Upper lobe of left lung (tissue), 6 donors: ENCODE results near the gene GMDS. TPM values are rescaled to one million over a fixed set of nuclear protein-coding genes. Genes with fewer than 3 reads are reported as not detected.

Experiments
- ATAC-seq, 2 donors: fragments of 200-7000 bp; cut with Tn5 transposase; one replicate each; pipeline ENCODE4 v1.9.1; 2022; ENCODE audit warnings: mild to moderate bottlenecking in 2 of 2, moderate library complexity in 2 of 2; ENCODE audit not compliant: low FRiP score in 2 of 2
- DNase-seq, 2 donors: peaks; one replicate each; pipeline ENCODE4 v3.0.0-alpha.2; 2019 to 2020
- H3K27ac ChIP-seq, 4 donors: fragments of 200-600 bp; sonication (generic); one replicate each; pipeline ENCODE4 v1.5.1; 2016 to 2019
- H3K27me3 ChIP-seq, 4 donors: fragments of 200-600 bp; sonication (generic); one replicate each; pipeline ENCODE4 v1.5.1; 2017 to 2019
- H3K36me3 ChIP-seq, 4 donors: fragments of 200-600 bp; sonication (generic); one replicate each; pipeline ENCODE4 v1.5.1; 2016 to 2019
- H3K4me1 ChIP-seq, 4 donors: fragments of 200-600 bp; sonication (generic); one replicate each; pipeline ENCODE4 v1.5.1; 2018 to 2019
- H3K4me3 ChIP-seq, 4 donors: fragments of 200-600 bp; sonication (generic); one replicate each; pipeline ENCODE4 v1.5.1; 2017 to 2019; ENCODE audit warnings: mild to moderate bottlenecking in 2 of 4, moderate library complexity in 1 of 4
- H3K9me3 ChIP-seq, 4 donors: fragments of 200-600 bp; sonication (generic); one replicate each; pipeline ENCODE4 v1.5.1; 2018 to 2019
- CTCF ChIP-seq, 6 experiments: fragments of 450-650 bp in 4 of 6; fragments of 200-600 bp in 2 of 6; sonication (generic) in 2 of 6; IDR thresholded peaks; one replicate each; pipeline ENCODE4 v1.5.1; 2016 to 2019; ENCODE audit warnings: antibody characterized with exemption in 6 of 6
- EP300 ChIP-seq, 4 donors: sonication (generic); formaldehyde crosslinking; IDR thresholded peaks; one replicate each; pipeline ENCODE4 v1.5.1; 2017; ENCODE audit warnings: antibody characterized with exemption in 4 of 4, control low read depth in 2 of 4
- POLR2A ChIP-seq, 4 donors: fragments of 450-650 bp; IDR thresholded peaks; one replicate each; pipeline ENCODE4 v1.5.1; 2016 to 2017; ENCODE audit warnings: antibody characterized with exemption in 4 of 4, mild to moderate bottlenecking in 2 of 4
- POLR2AphosphoS5 ChIP-seq, 2 donors: sonication (generic); formaldehyde crosslinking; IDR thresholded peaks; one replicate each; pipeline ENCODE4 v1.5.1; 2017; ENCODE audit warnings: antibody characterized with exemption in 2 of 2
- WGBS, 2 donors: methylation state at CpG; one replicate each; pipeline ENCODE4 v1.1.5; 2017 to 2018; 5-methylcytosine and 5-hydroxymethylcytosine counted together
- total RNA-seq, 6 donors: library from RNA; depleted of rRNA in 4 of 6; stranded (reverse); fragments of >200 nt in 4 of 6; gene quantifications; one replicate each; pipeline versions ENCODE4 v1.1.0 to v1.2.1, GENCODE V29; 2016 to 2021
- donor health status: DM: no; HTN: no; CAD: no; lungs with moderate emphysema.
- donor health status: DM: no; HTN: yes; CAD: no; lungs with severe emphysema.

GMDS gene
- total RNA-seq, 6 donors from 2014 or later, result 7.6 to 17.8 (median 14.1) TPM

- H3K9me3 ChIP-seq, result no peaks in the 10 kb centered on the region
- TF ChIP-seq POLR2AphosphoS5 (IDR thresholded peaks at IDR 0.05), result no peak
- no peak for TF ChIP-seq CTCF (IDR thresholded peaks at IDR 0.05)
- ATAC-seq (no peak), DNase-seq (no peak)
- WGBS, 2 donors, result 94 to 97% methylated on average over 6 of the region's 6 CpGs
- no peaks in the 10 kb centered on the region for H3K4me1 ChIP-seq
- H3K27ac ChIP-seq, result no peak overlapping the region
- no peak overlapping the region for H3K4me3 ChIP-seq
- no peaks in the 10 kb centered on the region for H3K27me3 ChIP-seq
- H3K36me3 ChIP-seq, result no peaks in the 10 kb centered on the region
These were observed 578.2 kb downstream of the GMDS start for GRCh38 chr6:1667012-1667804.

GRCh38 chr6:1665214-1665613, 580.2 kb downstream of the GMDS start:
- TF ChIP-seq CTCF (IDR thresholded peaks at IDR 0.05) (no peak), POLR2A (IDR thresholded peaks at IDR 0.05) (no peak), EP300 (IDR thresholded peaks at IDR 0.05) (no peak), POLR2AphosphoS5 (IDR thresholded peaks at IDR 0.05) (no peak)
- 65 to 69% methylated on average over 2 of the region's 2 CpGs for WGBS, 2 donors
- DNase-seq (no peak), ATAC-seq (peak in 1 of 2 donors; percentile 47)
- Histone ChIP-seq H3K36me3 (no peaks in the 10 kb centered on the region), H3K27ac (no peak overlapping the region), H3K27me3 (no peaks in the 10 kb centered on the region), H3K9me3 (no peaks in the 10 kb centered on the region), H3K4me1 (no peaks in the 10 kb centered on the region), H3K4me3 (no peak overlapping the region)

GRCh38 chr6:1664329-1664728, 581.1 kb downstream of the GMDS start:
- Histone ChIP-seq H3K9me3 (no peaks in the 10 kb centered on the region), H3K36me3 (no peaks in the 10 kb centered on the region), H3K4me1 (no peaks in the 10 kb centered on the region), H3K4me3 (no peak overlapping the region), H3K27me3 (no peaks in the 10 kb centered on the region), H3K27ac (no peak overlapping the region)
- 74 to 93% methylated on average over 5 to 6 of the region's 6 CpGs for WGBS, 2 donors
- DNase-seq (no peak), ATAC-seq (no peak)
- no peak for TF ChIP-seq POLR2AphosphoS5 (IDR thresholded peaks at IDR 0.05)
- TF ChIP-seq CTCF (IDR thresholded peaks at IDR 0.05), result no peak
- TF ChIP-seq EP300 (IDR thresholded peaks at IDR 0.05), result no peak
- TF ChIP-seq POLR2A (IDR thresholded peaks at IDR 0.05), result no peak

- H3K4me1 ChIP-seq, result no peaks in the 10 kb centered on the region
- H3K9me3 ChIP-seq, result no peaks in the 10 kb centered on the region
- no peak overlapping the region for H3K27ac ChIP-seq
- no peak for TF ChIP-seq EP300 (IDR thresholded peaks at IDR 0.05)
- no peak for TF ChIP-seq POLR2AphosphoS5 (IDR thresholded peaks at IDR 0.05)
- no peak for TF ChIP-seq POLR2A (IDR thresholded peaks at IDR 0.05)
- TF ChIP-seq CTCF (IDR thresholded peaks at IDR 0.05), result no peak
- no peak for ATAC-seq
- DNase-seq, result no peak
- 90 to 95% methylated on average over 5 of the region's 5 CpGs for WGBS, 2 donors
- no peak overlapping the region for H3K4me3 ChIP-seq
- no peaks in the 10 kb centered on the region for H3K27me3 ChIP-seq
- no peaks in the 10 kb centered on the region for H3K36me3 ChIP-seq
These were observed 581.9 kb downstream of the GMDS start for GRCh38 chr6:1663511-1663910.

GRCh38 chr6:1662534-1662933, 582.9 kb downstream of the GMDS start:
- H3K27me3 ChIP-seq, result no peaks in the 10 kb centered on the region
- no peak overlapping the region for H3K27ac ChIP-seq
- ATAC-seq (no peak), DNase-seq (no peak)
- no peaks in the 10 kb centered on the region for H3K9me3 ChIP-seq
- no peaks in the 10 kb centered on the region for H3K36me3 ChIP-seq
- H3K4me1 ChIP-seq, result no peaks in the 10 kb centered on the region
- no peak overlapping the region for H3K4me3 ChIP-seq
- no peak for TF ChIP-seq EP300 (IDR thresholded peaks at IDR 0.05)
- no peak for TF ChIP-seq POLR2A (IDR thresholded peaks at IDR 0.05)
- no peak for TF ChIP-seq POLR2AphosphoS5 (IDR thresholded peaks at IDR 0.05)
- no peak for TF ChIP-seq CTCF (IDR thresholded peaks at IDR 0.05)
